ENCODE measurements around the gene CSNK2A1.

The CSNK2A1 gene

GRCh38 chr20:433300-433975, 110.2 kb downstream of the CSNK2A1 start:
- H3K9ac ChIP-seq (ENCODE audit: low read length) = no peak overlapping the region
- H3K27me3 ChIP-seq (replicated peaks; ENCODE audit: control insufficient read depth, insufficient read depth, low read length) = no peaks in the 10 kb centered on the region
- H3K4me3 ChIP-seq (ENCODE audit: low read length) = no peak overlapping the region
- no peaks in the 10 kb centered on the region for H3K4me1 ChIP-seq (ENCODE audit: control insufficient read depth, insufficient read depth, low read length)
- no peaks in the 10 kb centered on the region for H3K9me3 ChIP-seq (ENCODE audit: control insufficient read depth, low read length)
- DNase-seq (ENCODE audit: low read depth) = no peak
- peaks cover 79% of the 10 kb centered on the region for H3K36me3 ChIP-seq (ENCODE audit: control insufficient read depth, insufficient read depth, low read length, severe bottlenecking)

GRCh38 chr20:432677-433299, 110.8 kb downstream of the CSNK2A1 start:
- Histone ChIP-seq H3K4me1 (ENCODE audit: control insufficient read depth, insufficient read depth, low read length) (no peaks in the 10 kb centered on the region), H3K9ac (ENCODE audit: low read length) (no peak overlapping the region), H3K4me3 (ENCODE audit: low read length) (no peak overlapping the region), H3K27me3 (replicated peaks; ENCODE audit: control insufficient read depth, insufficient read depth, low read length) (no peaks in the 10 kb centered on the region), H3K9me3 (ENCODE audit: control insufficient read depth, low read length) (no peaks in the 10 kb centered on the region), H3K36me3 (ENCODE audit: control insufficient read depth, insufficient read depth, low read length, severe bottlenecking) (peaks cover 78% of the 10 kb centered on the region)
- DNase-seq (ENCODE audit: low read depth) = no peak

GRCh38 chr20:432208-432607, 111.4 kb downstream of the CSNK2A1 start:
- H3K36me3 ChIP-seq (ENCODE audit: control insufficient read depth, insufficient read depth, low read length, severe bottlenecking) = peaks cover 75% of the 10 kb centered on the region
- no peaks in the 10 kb centered on the region for H3K27me3 ChIP-seq (replicated peaks; ENCODE audit: control insufficient read depth, insufficient read depth, low read length)
- DNase-seq (ENCODE audit: low read depth) = no peak
- H3K9me3 ChIP-seq (ENCODE audit: control insufficient read depth, low read length) = no peaks in the 10 kb centered on the region
- H3K4me1 ChIP-seq (ENCODE audit: control insufficient read depth, insufficient read depth, low read length) = no peaks in the 10 kb centered on the region
- H3K4me3 ChIP-seq (ENCODE audit: low read length) = no peak overlapping the region
- H3K9ac ChIP-seq (ENCODE audit: low read length) = no peak overlapping the region

DNA sequence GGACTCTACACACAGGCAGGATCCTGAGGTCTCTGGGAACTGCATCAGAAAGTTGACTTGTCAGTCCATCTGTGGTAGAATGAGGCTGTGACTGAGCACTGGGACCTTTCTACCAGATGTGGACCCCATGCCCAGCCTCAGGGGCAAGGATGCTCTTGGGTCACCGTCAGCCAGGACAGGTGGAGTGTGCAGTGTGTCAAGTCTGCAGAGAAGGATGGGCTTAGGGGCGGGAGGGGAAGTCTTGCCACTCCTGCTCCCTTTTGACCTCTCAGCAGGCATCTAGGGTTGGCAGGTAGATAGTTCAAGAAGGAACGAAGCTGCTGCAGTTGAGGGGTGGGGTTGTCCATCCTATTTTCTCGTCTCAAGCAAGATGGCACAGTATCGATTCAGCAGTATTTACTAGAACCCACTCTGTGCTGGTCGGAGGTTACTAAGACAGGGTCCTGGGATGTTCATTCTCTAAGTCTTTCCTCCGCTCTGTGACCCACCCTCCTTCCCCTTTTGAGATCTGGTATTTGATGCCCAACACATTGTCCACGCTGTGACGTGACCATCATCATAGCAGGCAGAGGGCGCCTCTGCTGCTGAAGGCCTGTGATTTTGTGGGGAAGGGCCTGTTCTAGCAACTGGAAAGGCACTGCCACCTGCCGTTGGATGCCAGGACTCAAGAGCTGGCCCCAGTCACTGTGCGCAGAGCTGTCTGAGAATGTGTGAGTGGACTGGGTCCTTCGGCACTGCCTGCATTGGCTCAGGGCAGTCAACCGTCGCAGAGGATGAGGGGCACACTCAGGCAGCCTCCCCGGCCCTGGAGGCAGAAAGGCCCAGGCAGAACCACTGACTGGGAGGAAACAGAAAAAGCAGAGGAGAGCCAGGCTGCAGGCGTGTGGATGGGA, 112.3 kb downstream of the CSNK2A1 start:
- H3K27me3 ChIP-seq (replicated peaks; ENCODE audit: control insufficient read depth, insufficient read depth, low read length) = no peaks in the 10 kb centered on the region
- peaks cover 67% of the 10 kb centered on the region for H3K36me3 ChIP-seq (ENCODE audit: control insufficient read depth, insufficient read depth, low read length, severe bottlenecking)
- no peaks in the 10 kb centered on the region for H3K9me3 ChIP-seq (ENCODE audit: control insufficient read depth, low read length)
- H3K9ac ChIP-seq (ENCODE audit: low read length) = no peak overlapping the region
- peak; percentile 64 for DNase-seq (ENCODE audit: low read depth)
- no peaks in the 10 kb centered on the region for H3K4me1 ChIP-seq (ENCODE audit: control insufficient read depth, insufficient read depth, low read length)
- no peak overlapping the region for H3K4me3 ChIP-seq (ENCODE audit: low read length)

DNA sequence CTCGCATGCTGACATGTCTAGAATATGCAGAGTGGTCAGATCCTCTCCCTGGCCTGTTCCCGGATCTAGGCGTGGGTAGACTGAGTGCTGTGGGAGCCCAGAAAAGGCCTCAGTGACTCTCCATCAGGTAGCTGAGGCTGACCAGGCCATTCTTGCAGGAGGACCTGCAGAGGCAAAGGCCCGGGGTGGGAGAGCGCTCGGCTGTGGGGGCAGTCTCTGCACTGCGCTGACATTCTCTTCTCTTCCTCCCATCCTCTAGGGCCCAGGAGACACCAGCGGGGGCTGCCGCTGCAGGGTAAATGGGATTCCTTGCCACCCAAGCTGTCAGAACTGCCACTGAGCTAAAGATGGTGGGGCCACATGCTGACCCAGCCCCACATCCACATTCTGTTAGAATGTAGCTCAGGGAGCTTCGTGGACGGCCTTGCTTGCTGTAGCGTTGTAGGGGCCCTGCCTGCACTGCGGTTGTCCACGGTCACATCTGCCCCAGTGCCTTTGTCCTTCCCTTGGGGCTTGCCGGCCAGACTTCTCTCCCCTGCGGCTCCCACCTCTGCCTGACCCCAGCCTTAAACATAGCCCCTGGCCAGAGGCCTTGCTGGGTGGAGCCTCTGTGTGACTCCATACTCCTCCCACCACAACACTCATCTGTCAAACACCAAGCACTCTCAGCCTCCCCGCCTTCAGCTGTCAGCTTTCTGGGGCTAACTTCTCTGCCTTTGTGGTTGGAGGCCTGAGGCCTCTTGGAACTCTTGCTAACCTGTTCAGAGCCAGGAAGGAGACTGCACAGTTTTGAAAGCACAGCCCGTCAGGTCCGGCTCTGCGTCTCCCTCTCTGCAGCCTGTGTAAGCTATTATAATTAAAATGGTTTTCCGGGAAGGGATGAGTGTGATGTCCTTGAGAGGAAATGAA, 113.2 kb downstream of the CSNK2A1 start:
- Histone ChIP-seq H3K36me3 (ENCODE audit: control insufficient read depth, insufficient read depth, low read length, severe bottlenecking) (peaks cover 58% of the 10 kb centered on the region), H3K4me1 (ENCODE audit: control insufficient read depth, insufficient read depth, low read length) (no peaks in the 10 kb centered on the region), H3K9me3 (ENCODE audit: control insufficient read depth, low read length) (no peaks in the 10 kb centered on the region), H3K27me3 (replicated peaks; ENCODE audit: control insufficient read depth, insufficient read depth, low read length) (no peaks in the 10 kb centered on the region), H3K4me3 (ENCODE audit: low read length) (no peak overlapping the region), H3K9ac (ENCODE audit: low read length) (no peak overlapping the region)
- DNase-seq (ENCODE audit: low read depth) = no peak

DNA sequence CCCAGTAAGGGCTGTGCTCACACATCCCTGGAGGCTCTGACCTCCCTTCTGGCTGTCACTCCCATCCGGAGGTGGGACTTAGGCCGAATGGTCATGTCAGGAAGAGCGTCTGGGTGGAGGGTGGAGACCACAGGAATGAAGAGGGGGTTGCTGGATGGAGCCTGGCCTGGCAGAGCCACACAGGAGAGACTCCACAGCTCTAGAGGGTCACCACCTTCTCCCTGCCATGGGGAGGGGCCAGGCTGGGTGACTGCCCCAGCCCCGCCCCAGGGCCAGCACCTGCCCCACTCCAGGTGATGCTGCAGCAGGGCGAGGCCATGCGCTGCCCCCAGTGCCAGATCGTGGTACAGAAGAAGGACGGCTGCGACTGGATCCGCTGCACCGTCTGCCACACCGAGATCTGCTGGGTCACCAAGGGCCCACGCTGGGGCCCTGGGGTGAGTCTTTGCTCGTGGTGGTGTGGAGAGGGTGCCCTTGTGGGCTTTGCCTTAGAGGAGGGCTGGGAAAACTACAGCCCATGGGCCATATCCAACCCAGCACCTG, 114.9 kb downstream of the CSNK2A1 start:
- no peak for DNase-seq (ENCODE audit: low read depth)
- H3K27me3 ChIP-seq (replicated peaks; ENCODE audit: control insufficient read depth, insufficient read depth, low read length) = no peaks in the 10 kb centered on the region
- H3K9ac ChIP-seq (ENCODE audit: low read length) = no peak overlapping the region
- H3K4me1 ChIP-seq (ENCODE audit: control insufficient read depth, insufficient read depth, low read length) = no peaks in the 10 kb centered on the region
- peaks cover 53% of the 10 kb centered on the region for H3K36me3 ChIP-seq (ENCODE audit: control insufficient read depth, insufficient read depth, low read length, severe bottlenecking)
- no peak overlapping the region for H3K4me3 ChIP-seq (ENCODE audit: low read length)
- H3K9me3 ChIP-seq (ENCODE audit: control insufficient read depth, low read length) = no peaks in the 10 kb centered on the region

- no peak for DNase-seq (ENCODE audit: low read depth)
- H3K36me3 ChIP-seq (ENCODE audit: control insufficient read depth, insufficient read depth, low read length, severe bottlenecking) = peaks cover 55% of the 10 kb centered on the region
- H3K27me3 ChIP-seq (replicated peaks; ENCODE audit: control insufficient read depth, insufficient read depth, low read length) = no peaks in the 10 kb centered on the region
- H3K4me1 ChIP-seq (ENCODE audit: control insufficient read depth, insufficient read depth, low read length) = no peaks in the 10 kb centered on the region
- H3K4me3 ChIP-seq (ENCODE audit: low read length) = no peak overlapping the region
- no peak overlapping the region for H3K9ac ChIP-seq (ENCODE audit: low read length)
- H3K9me3 ChIP-seq (ENCODE audit: control insufficient read depth, low read length) = no peaks in the 10 kb centered on the region
Measured at GRCh38 chr20:427849-428657, 115.5 kb downstream of the CSNK2A1 start.

GRCh38 chr20:427401-427800, 116.2 kb downstream of the CSNK2A1 start:
- no peak for DNase-seq (ENCODE audit: low read depth)
- H3K9me3 ChIP-seq (ENCODE audit: control insufficient read depth, low read length) = no peaks in the 10 kb centered on the region
- H3K27me3 ChIP-seq (replicated peaks; ENCODE audit: control insufficient read depth, insufficient read depth, low read length) = no peaks in the 10 kb centered on the region
- H3K4me1 ChIP-seq (ENCODE audit: control insufficient read depth, insufficient read depth, low read length) = no peaks in the 10 kb centered on the region
- H3K4me3 ChIP-seq (ENCODE audit: low read length) = no peak overlapping the region
- peaks cover 54% of the 10 kb centered on the region for H3K36me3 ChIP-seq (ENCODE audit: control insufficient read depth, insufficient read depth, low read length, severe bottlenecking)
- no peak overlapping the region for H3K9ac ChIP-seq (ENCODE audit: low read length)

DNA sequence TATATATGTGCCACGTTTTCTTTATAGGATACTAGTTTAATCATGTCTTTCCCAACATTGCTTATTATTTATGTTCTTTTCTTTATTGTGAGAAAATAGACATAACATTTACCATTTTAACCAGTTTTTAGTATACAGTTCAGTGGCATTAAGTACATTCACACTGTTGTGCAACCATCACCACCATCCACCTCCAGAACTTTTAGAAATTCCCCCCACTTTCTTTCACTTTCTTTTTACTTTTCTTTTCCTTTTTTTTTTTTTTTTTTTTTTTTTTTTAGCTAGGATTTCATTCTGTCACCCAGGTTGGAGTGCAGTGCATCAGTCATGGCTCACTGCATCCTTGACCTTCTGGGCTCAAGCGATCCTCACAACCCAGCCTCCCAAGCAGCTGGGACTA, 117.0 kb downstream of the CSNK2A1 start:
- Histone ChIP-seq H3K4me1 (ENCODE audit: control insufficient read depth, insufficient read depth, low read length) (no peaks in the 10 kb centered on the region), H3K9ac (ENCODE audit: low read length) (no peak overlapping the region), H3K9me3 (ENCODE audit: control insufficient read depth, low read length) (no peaks in the 10 kb centered on the region), H3K27me3 (replicated peaks; ENCODE audit: control insufficient read depth, insufficient read depth, low read length) (no peaks in the 10 kb centered on the region), H3K4me3 (ENCODE audit: low read length) (no peak overlapping the region), H3K36me3 (ENCODE audit: control insufficient read depth, insufficient read depth, low read length, severe bottlenecking) (peaks cover 54% of the 10 kb centered on the region)
- no peak for DNase-seq (ENCODE audit: low read depth)

All from adipocyte (in vitro differentiated cells).